Glutamatergic neuron (in vitro differentiated cells): ENCODE data around the gene JUN. TPM values are rescaled to one million over a fixed set of nuclear protein-coding genes. Genes with fewer than 3 reads are reported as not detected.
"Not testable (repeated sequence)": the region's sequence is repeated elsewhere in the genome, so short reads cannot be mapped to it uniquely, and the experiment has no call there.

Experiments
- DNase-seq: peaks from one replicate; pipeline ENCODE4 v3.0.0; 2022
- H3K27ac Mint-ChIP-seq: one replicate; pipeline ENCODE4 v1.8.0; 2020; ENCODE audit warnings: mild to moderate bottlenecking, mixed read lengths, inconsistent platforms; ENCODE audit not compliant: unreplicated experiment
- H3K27me3 Mint-ChIP-seq: one replicate; pipeline ENCODE4 v1.8.0; 2020; ENCODE audit warnings: mild to moderate bottlenecking, moderate library complexity, mixed read lengths, inconsistent platforms; ENCODE audit not compliant: unreplicated experiment
- H3K36me3 Mint-ChIP-seq: one replicate; pipeline ENCODE4 v1.8.0; 2020; ENCODE audit warnings: mild to moderate bottlenecking, mixed read lengths, inconsistent platforms; ENCODE audit not compliant: unreplicated experiment
- H3K4me1 Mint-ChIP-seq: one replicate; pipeline ENCODE4 v1.8.0; 2020; ENCODE audit warnings: mild to moderate bottlenecking, low read depth, mixed read lengths, inconsistent platforms; ENCODE audit not compliant: unreplicated experiment
- H3K4me3 Mint-ChIP-seq: one replicate; pipeline ENCODE4 v1.8.0; 2020; ENCODE audit warnings: mild to moderate bottlenecking, mixed read lengths, inconsistent platforms; ENCODE audit not compliant: unreplicated experiment
- H3K9me3 Mint-ChIP-seq: one replicate; pipeline ENCODE4 v1.8.0; 2020; ENCODE audit warnings: mild to moderate bottlenecking, moderate library complexity, mixed read lengths, inconsistent platforms; ENCODE audit not compliant: unreplicated experiment
- total RNA-seq: library from RNA; stranded (reverse); fragmentation: NEBNext Ultra II Directional; extraction: Animal tissue kit (Norgen Biotek cat#: 25700); gene quantifications from one replicate; pipeline ENCODE4 v1.2.1, GENCODE V29; 2021; ENCODE audit not compliant: unreplicated experiment
- TF ChIP-seq, protein P1 (sequence below): fragments of 200-600 bp; sonication (generic); IDR thresholded peaks from one replicate; pipeline ENCODE4 v1.5.0; 2021; ENCODE audit not compliant: partially characterized antibody, unreplicated experiment

The JUN gene
- total RNA-seq, 1 donor from 2014 or later, result 83.1 TPM

DNA sequence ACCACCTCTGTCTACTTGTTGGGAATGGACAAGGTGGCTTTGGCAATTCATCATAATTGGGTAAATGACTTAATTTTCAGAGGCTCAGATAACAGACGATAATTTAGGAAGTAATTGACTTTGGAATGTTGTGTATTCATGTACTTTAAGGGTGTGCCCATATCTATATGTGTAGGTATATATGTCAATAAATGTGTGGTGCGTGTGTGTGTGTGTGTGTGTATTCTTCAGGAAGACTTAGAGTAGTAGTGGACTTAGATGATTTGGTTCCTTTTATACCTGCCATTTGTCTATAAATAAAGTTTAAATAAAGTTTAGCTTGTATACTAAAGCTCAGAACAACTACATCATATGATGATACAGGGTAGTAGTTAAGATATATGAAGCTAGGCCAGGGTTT, 20.0 kb upstream of the JUN start:
- TF ChIP-seq, protein P1, sequence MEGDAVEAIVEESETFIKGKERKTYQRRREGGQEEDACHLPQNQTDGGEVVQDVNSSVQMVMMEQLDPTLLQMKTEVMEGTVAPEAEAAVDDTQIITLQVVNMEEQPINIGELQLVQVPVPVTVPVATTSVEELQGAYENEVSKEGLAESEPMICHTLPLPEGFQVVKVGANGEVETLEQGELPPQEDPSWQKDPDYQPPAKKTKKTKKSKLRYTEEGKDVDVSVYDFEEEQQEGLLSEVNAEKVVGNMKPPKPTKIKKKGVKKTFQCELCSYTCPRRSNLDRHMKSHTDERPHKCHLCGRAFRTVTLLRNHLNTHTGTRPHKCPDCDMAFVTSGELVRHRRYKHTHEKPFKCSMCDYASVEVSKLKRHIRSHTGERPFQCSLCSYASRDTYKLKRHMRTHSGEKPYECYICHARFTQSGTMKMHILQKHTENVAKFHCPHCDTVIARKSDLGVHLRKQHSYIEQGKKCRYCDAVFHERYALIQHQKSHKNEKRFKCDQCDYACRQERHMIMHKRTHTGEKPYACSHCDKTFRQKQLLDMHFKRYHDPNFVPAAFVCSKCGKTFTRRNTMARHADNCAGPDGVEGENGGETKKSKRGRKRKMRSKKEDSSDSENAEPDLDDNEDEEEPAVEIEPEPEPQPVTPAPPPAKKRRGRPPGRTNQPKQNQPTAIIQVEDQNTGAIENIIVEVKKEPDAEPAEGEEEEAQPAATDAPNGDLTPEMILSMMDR, result no peak
- Mint-ChIP-seq H3K36me3 (no peaks in the 10 kb centered on the region), H3K27me3 (no peaks in the 10 kb centered on the region), H3K4me3 (no peak overlapping the region), H3K27ac (no peak overlapping the region), H3K9me3 (peaks cover 1% of the 10 kb centered on the region), H3K4me1 (no peaks in the 10 kb centered on the region)
- no peak for DNase-seq

DNA sequence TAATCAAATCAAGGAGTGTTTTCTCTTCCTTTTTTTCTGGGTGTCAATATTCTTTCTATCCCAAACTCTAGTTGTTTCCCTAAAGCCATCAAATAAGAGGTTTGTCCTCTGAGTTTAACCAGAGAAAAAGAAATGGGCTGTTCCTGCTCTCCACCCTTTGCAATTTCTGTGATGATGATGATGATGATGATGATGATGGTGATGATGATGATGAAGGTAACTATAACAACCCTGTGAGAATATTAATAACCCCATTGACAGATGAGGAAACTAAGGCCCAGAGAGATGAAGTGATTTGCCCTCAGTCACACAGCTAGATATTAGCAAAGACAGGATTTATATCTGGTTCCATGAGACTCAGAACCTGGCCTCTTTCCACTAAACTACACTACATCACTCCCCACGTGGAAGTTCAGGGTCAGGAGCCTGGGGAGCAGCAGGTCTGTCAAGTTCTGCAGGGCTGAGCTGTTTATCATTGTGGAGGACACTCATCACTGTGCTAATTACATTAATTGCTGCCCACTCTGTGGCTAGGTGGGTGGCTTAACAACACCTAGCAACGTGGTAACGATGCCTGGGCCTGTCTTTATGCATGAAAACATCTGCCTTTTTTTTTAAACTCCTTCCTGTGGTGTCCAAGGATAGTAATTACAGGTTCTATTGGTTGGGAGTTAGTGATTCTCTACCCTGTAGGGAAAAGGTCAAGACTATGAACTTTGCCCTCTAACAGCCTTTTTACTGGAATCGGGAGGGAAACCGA, 19.0 kb upstream of the JUN start:
- Mint-ChIP-seq H3K27me3 (no peaks in the 10 kb centered on the region), H3K9me3 (peaks cover 1% of the 10 kb centered on the region), H3K4me3 (no peak overlapping the region), H3K4me1 (no peaks in the 10 kb centered on the region), H3K36me3 (no peaks in the 10 kb centered on the region), H3K27ac (no peak overlapping the region)
- DNase-seq, result no peak
- TF ChIP-seq, protein P1, result no peak

DNA sequence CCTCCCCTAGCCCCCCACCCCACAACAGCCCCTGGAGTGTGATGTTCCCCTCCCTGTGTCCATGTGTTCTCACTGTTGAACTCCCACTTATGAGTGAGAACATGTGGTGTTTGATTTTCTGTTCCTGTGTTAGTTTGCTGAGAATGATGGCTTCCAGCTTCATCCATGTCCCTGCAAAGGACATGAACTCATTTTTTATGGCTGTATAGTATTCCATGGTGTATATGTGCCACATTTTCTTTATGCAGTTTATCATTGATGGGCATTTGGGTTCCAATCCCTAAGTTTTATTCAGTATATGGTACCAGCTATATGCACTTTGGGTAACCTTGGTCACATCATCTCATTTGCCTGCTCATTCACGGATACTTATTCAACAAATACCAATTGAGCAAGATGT, 17.4 kb upstream of the JUN start:
- H3K27me3 Mint-ChIP-seq, H3K36me3 Mint-ChIP-seq, H3K27ac Mint-ChIP-seq, H3K9me3 Mint-ChIP-seq, DNase-seq, H3K4me3 Mint-ChIP-seq, H3K4me1 Mint-ChIP-seq: not testable (repeated sequence)

DNA sequence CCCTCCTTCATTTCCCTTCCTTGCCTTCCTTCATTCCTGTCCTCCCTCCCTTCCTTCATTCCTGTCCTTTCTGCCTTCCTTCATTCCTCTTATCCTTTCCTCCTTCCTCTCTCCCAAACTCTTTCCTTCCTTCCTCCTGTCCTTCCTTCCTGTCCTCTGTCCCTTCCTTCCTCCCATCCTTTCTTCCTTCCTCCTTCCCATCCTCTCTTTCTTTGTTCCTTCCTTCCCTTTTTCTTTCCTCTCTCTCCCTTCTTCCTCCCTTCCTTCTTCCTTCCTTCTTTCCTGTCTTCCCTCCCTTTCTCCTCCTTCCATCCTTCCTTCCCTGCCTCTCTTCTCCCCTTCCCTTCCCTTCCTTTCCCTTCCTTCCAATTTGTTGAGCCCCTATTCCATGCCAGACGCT, 15.8 kb upstream of the JUN start:
- Mint-ChIP-seq H3K27ac (no peak overlapping the region), H3K9me3 (no peaks in the 10 kb centered on the region), H3K36me3 (no peaks in the 10 kb centered on the region), H3K4me1 (no peaks in the 10 kb centered on the region), H3K27me3 (no peaks in the 10 kb centered on the region), H3K4me3 (no peak overlapping the region)
- DNase-seq, result no peak
- TF ChIP-seq, protein P1, result no peak

DNA sequence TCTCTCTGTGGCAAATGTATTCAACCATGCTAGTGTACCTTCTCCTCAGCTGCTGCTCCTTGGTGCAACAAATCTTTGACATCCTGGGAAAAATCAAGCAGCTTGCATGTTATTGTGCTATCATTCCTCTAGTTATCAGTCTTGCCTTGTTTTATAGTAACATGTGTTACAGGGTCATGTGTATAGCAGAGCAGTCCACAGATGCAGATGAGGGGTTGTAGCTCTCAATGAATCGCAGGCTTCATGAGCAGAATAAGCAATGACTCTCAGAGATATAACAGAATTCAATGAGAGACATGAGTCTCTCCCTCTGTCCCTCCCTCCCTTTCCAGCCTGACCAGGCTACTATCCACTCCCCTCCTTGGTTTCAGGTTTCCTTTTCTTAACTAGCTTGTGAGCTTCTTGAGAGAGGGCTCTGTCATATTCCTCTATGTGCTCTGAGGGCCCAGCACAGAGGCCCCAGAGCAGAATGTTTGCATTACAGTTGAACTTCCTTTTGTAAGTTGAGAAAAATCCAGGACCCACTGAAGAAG, 15.1 kb upstream of the JUN start:
- Mint-ChIP-seq H3K9me3 (no peaks in the 10 kb centered on the region), H3K27me3 (no peaks in the 10 kb centered on the region), H3K36me3 (no peaks in the 10 kb centered on the region), H3K27ac (no peak overlapping the region), H3K4me1 (no peaks in the 10 kb centered on the region), H3K4me3 (no peak overlapping the region)
- no peak for DNase-seq
- TF ChIP-seq, protein P1, result no peak
